K562 (cell line): Measurements from ENCODE around the gene PHPT1. TPM values are rescaled to one million over a fixed set of nuclear protein-coding genes. Genes with fewer than 3 reads are reported as not detected.
A peak's percentile ranks its signal among the peaks of the same experiment; 100 is the strongest.

ENCODE experiments used
- DACH1 ChIP-seq: fragments of 450-650 bp; IDR thresholded peaks from 2 replicates; pipeline ENCODE4 v1.6.1; 2018; ENCODE audit not compliant: partially characterized antibody
- FOSL1 ChIP-seq: fragments of 200-800 bp; sonication (Bioruptor generic); conservative IDR thresholded peaks from 2 replicates; pipeline ENCODE4 v1.6.1; 2016; ENCODE audit warnings: missing genetic modification characterization, missing compliant biosample characterization
- ILF3 ChIP-seq: fragments of 450-650 bp; IDR thresholded peaks from 2 replicates; pipeline ENCODE4 v1.6.1; 2018; ENCODE audit warnings: antibody characterized with exemption, mild to moderate bottlenecking, moderate library complexity, borderline replicate concordance
- RBBP5 ChIP-seq: fragments of 200-600 bp; sonication (generic); IDR thresholded peaks from 2 replicates; pipeline ENCODE4 v1.6.1; 2012; ENCODE audit warnings: borderline replicate concordance, mild to moderate bottlenecking, low read length, control low read depth, inconsistent platforms; ENCODE audit not compliant: insufficient read depth, poor library complexity, severe bottlenecking
- TAF15 ChIP-seq: fragments of 200-400 bp; formaldehyde crosslinking; IDR thresholded peaks from 2 replicates; pipeline ENCODE4 v1.6.1; 2017; ENCODE audit warnings: mild to moderate bottlenecking, low read depth, low read length, moderate library complexity
- ZNF174 ChIP-seq: fragments of 250-450 bp; sonication (Bioruptor Pico); IDR thresholded peaks from 2 replicates; pipeline ENCODE4 v1.4.0; 2020; ENCODE audit warnings: mild to moderate bottlenecking
- ZNF324 ChIP-seq: fragments of 250-450 bp; sonication (Bioruptor Pico); IDR thresholded peaks from 2 replicates; pipeline ENCODE4 v1.4.0; 2020; ENCODE audit warnings: mild to moderate bottlenecking
- polyA plus RNA-seq, 8 experiments: library from polyadenylated mRNA; depleted of rRNA in 4 of 8; stranded (reverse) in 5 of 8; unstranded in 3 of 8; fragments of >200 nt; fragmentation: Nextera tagmentation in 2 of 8; fragmentation: Illumina TruSeq in 1 of 8; extraction: Ambion mirVana in 2 of 8; extraction: Trizol in 1 of 8; gene quantifications; 2 replicates each; pipeline versions ENCODE4 v1.2.1 to v1.2.3, GENCODE V29; 2011 to 2014; ENCODE audit warnings: inconsistent platforms in 1 of 8, missing spikeins in 1 of 8
- total RNA-seq, 7 experiments: library from RNA; depleted of rRNA in 6 of 7; stranded (reverse); fragments of >200 nt in 6 of 7; fragmentation: Illumina TruSeq in 2 of 7; extraction: Trizol in 2 of 7; gene quantifications; 2 replicates each; pipeline versions ENCODE4 v1.2.1 to v1.2.3, GENCODE V29; 2011 to 2021; ENCODE audit warnings: low replicate concordance in 1 of 7
- TF ChIP-seq, protein P1 (sequence below): fragments of 450-650 bp; IDR thresholded peaks from 2 replicates; pipeline ENCODE4 v1.6.1; 2016
- TF ChIP-seq, protein P2 (sequence below), 2 experiments: fragments of 450-650 bp; formaldehyde crosslinking in 1 of 2; IDR thresholded peaks; 2 replicates each; pipeline versions ENCODE4 v1.4.0 to v1.6.1; 2014 to 2020; ENCODE audit warnings: mild to moderate bottlenecking in 2 of 2, borderline replicate concordance in 1 of 2, low read depth in 1 of 2
- TF ChIP-seq, protein P3 (sequence below): fragments of 450-650 bp; formaldehyde crosslinking; conservative IDR thresholded peaks from 2 replicates; pipeline ENCODE4 v1.4.0; 2022; ENCODE audit warnings: mild to moderate bottlenecking, missing genetic modification characterization
- TF ChIP-seq, protein P4 (sequence below): fragments of 200-800 bp; sonication (Bioruptor generic); IDR thresholded peaks from 2 replicates; pipeline ENCODE4 v1.6.1; 2017; ENCODE audit warnings: missing genetic modification characterization, missing compliant biosample characterization
- TF ChIP-seq, protein P5 (sequence below): fragments of 450-650 bp; IDR thresholded peaks from 2 replicates; pipeline ENCODE4 v1.6.1; 2016; ENCODE audit warnings: borderline replicate concordance

PHPT1 gene
- total and polyA plus RNA-seq, 9 of the 15 experiments (the other 6 are each of a cell fraction or from before 2014, with no cell fraction given), result 20.9 to 166 (median 129) TPM

DNA sequence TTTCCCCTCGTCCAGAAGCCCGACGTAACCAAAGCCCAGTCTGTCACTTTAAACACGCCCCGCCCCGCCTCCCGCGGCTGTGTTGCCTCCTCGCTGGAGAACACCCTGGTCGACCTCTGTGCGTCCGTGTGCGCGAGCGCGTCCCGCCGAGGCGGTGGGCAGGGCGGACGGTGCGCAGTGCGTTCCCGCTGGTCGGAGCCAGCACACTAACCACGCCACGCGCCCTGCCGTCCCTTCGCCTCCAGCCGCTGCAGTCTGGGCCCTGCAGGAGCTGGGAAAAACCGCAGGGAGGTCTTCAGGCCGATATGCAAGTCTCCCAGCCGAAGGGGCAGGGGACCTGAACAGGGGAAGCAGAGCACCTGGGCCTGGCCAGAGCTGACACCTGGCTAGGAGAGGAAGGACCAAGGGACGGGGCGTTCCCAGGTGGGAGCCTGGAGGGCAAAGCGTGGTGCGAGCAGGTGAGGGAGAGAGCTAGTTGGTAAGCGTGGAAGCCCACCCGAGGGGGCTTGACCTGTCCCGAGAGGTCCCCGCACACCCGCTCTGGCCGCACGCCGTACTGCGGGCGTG, 1.3 kb upstream of the PHPT1 start (continued):
- TF ChIP-seq, protein P1, sequence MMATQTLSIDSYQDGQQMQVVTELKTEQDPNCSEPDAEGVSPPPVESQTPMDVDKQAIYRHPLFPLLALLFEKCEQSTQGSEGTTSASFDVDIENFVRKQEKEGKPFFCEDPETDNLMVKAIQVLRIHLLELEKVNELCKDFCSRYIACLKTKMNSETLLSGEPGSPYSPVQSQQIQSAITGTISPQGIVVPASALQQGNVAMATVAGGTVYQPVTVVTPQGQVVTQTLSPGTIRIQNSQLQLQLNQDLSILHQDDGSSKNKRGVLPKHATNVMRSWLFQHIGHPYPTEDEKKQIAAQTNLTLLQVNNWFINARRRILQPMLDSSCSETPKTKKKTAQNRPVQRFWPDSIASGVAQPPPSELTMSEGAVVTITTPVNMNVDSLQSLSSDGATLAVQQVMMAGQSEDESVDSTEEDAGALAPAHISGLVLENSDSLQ, result peak; percentile 67
- TF ChIP-seq, protein P2, sequence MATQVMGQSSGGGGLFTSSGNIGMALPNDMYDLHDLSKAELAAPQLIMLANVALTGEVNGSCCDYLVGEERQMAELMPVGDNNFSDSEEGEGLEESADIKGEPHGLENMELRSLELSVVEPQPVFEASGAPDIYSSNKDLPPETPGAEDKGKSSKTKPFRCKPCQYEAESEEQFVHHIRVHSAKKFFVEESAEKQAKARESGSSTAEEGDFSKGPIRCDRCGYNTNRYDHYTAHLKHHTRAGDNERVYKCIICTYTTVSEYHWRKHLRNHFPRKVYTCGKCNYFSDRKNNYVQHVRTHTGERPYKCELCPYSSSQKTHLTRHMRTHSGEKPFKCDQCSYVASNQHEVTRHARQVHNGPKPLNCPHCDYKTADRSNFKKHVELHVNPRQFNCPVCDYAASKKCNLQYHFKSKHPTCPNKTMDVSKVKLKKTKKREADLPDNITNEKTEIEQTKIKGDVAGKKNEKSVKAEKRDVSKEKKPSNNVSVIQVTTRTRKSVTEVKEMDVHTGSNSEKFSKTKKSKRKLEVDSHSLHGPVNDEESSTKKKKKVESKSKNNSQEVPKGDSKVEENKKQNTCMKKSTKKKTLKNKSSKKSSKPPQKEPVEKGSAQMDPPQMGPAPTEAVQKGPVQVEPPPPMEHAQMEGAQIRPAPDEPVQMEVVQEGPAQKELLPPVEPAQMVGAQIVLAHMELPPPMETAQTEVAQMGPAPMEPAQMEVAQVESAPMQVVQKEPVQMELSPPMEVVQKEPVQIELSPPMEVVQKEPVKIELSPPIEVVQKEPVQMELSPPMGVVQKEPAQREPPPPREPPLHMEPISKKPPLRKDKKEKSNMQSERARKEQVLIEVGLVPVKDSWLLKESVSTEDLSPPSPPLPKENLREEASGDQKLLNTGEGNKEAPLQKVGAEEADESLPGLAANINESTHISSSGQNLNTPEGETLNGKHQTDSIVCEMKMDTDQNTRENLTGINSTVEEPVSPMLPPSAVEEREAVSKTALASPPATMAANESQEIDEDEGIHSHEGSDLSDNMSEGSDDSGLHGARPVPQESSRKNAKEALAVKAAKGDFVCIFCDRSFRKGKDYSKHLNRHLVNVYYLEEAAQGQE (IDR thresholded peaks at IDR 0.05; ENCODE audit: borderline replicate concordance), result no peak
- TF ChIP-seq, protein P2 (CRISPR knock-in tag; IDR thresholded peaks at IDR 0.05; ENCODE audit: low read depth), result no peak
- TF ChIP-seq ZNF174 (CRISPR knock-in tag) (no peak), RBBP5 (peak; percentile 63), ILF3 (no peak), FOSL1 (tag) (0 out of 2 replicates have a peak, but pooled peaks have one; percentile 6), ZNF324 (CRISPR knock-in tag) (no peak), DACH1 (no peak), TAF15 (no peak)
- TF ChIP-seq, protein P3, sequence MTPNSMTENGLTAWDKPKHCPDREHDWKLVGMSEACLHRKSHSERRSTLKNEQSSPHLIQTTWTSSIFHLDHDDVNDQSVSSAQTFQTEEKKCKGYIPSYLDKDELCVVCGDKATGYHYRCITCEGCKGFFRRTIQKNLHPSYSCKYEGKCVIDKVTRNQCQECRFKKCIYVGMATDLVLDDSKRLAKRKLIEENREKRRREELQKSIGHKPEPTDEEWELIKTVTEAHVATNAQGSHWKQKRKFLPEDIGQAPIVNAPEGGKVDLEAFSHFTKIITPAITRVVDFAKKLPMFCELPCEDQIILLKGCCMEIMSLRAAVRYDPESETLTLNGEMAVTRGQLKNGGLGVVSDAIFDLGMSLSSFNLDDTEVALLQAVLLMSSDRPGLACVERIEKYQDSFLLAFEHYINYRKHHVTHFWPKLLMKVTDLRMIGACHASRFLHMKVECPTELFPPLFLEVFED, result peak; percentile 25; the same call in 1 of the 2 replicates
- TF ChIP-seq, protein P4, sequence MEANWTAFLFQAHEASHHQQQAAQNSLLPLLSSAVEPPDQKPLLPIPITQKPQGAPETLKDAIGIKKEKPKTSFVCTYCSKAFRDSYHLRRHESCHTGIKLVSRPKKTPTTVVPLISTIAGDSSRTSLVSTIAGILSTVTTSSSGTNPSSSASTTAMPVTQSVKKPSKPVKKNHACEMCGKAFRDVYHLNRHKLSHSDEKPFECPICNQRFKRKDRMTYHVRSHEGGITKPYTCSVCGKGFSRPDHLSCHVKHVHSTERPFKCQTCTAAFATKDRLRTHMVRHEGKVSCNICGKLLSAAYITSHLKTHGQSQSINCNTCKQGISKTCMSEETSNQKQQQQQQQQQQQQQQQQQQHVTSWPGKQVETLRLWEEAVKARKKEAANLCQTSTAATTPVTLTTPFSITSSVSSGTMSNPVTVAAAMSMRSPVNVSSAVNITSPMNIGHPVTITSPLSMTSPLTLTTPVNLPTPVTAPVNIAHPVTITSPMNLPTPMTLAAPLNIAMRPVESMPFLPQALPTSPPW (CRISPR knock-in tag), result peak; percentile 65
- TF ChIP-seq, protein P5, sequence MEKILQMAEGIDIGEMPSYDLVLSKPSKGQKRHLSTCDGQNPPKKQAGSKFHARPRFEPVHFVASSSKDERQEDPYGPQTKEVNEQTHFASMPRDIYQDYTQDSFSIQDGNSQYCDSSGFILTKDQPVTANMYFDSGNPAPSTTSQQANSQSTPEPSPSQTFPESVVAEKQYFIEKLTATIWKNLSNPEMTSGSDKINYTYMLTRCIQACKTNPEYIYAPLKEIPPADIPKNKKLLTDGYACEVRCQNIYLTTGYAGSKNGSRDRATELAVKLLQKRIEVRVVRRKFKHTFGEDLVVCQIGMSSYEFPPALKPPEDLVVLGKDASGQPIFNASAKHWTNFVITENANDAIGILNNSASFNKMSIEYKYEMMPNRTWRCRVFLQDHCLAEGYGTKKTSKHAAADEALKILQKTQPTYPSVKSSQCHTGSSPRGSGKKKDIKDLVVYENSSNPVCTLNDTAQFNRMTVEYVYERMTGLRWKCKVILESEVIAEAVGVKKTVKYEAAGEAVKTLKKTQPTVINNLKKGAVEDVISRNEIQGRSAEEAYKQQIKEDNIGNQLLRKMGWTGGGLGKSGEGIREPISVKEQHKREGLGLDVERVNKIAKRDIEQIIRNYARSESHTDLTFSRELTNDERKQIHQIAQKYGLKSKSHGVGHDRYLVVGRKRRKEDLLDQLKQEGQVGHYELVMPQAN, result peak; percentile 82
